ENCODE data around the gene MYO18A. TPM values are rescaled to one million over a fixed set of nuclear protein-coding genes. Genes with fewer than 3 reads are reported as not detected.

Gene MYO18A
- total RNA-seq, 1 experiment from 2014 or later = 89.9 TPM

DNA sequence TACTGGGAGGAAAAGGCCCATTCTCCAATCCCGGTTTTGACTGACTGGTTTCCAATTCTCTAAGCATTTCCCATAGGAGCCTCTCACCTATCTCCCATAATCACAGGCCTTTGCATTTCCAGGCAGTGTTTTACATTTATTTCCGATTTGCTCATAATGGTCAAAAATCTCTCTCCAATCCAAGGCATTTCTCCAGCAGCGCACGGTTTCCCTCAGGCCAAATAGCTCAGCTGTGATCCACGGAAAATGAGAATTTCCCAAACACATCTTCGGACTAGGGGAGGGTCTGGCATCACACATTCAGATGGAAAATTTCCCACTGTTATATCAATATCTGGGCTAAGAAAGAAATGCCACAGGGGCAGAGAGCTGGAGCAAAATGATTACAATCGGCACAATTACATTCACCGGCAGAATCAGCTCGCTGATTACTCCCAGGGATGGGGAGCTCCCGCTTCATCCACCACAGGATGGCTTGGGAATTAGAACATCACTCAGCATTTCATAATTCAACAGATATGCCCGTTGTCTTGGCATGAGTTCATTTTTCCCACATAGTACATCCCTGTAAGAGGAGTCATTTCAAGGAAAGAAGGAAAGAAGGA, 130.6 kb downstream of the MYO18A start:
- TF ChIP-seq, protein P1, sequence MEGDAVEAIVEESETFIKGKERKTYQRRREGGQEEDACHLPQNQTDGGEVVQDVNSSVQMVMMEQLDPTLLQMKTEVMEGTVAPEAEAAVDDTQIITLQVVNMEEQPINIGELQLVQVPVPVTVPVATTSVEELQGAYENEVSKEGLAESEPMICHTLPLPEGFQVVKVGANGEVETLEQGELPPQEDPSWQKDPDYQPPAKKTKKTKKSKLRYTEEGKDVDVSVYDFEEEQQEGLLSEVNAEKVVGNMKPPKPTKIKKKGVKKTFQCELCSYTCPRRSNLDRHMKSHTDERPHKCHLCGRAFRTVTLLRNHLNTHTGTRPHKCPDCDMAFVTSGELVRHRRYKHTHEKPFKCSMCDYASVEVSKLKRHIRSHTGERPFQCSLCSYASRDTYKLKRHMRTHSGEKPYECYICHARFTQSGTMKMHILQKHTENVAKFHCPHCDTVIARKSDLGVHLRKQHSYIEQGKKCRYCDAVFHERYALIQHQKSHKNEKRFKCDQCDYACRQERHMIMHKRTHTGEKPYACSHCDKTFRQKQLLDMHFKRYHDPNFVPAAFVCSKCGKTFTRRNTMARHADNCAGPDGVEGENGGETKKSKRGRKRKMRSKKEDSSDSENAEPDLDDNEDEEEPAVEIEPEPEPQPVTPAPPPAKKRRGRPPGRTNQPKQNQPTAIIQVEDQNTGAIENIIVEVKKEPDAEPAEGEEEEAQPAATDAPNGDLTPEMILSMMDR (IDR thresholded peaks at IDR 0.05; ENCODE audit: unreplicated experiment) = no peak
- Mint-ChIP-seq H3K4me3 (ENCODE audit: low read depth, unreplicated experiment) (no peak overlapping the region), H3K9me3 (ENCODE audit: low read depth, unreplicated experiment) (no peaks in the 10 kb centered on the region), H3K27ac (ENCODE audit: unreplicated experiment) (no peak overlapping the region), H3K36me3 (ENCODE audit: insufficient read depth, unreplicated experiment) (no peaks in the 10 kb centered on the region), H3K4me1 (ENCODE audit: low read depth, unreplicated experiment) (peaks cover 14% of the 10 kb centered on the region), H3K27me3 (ENCODE audit: unreplicated experiment) (peaks cover 57% of the 10 kb centered on the region)
- CTCF ChIA-PET = interaction anchor here (0.9 to 1.0 kb wide), 2 partner anchors 54 to 68 kb away, joined by 3 read pairs; no protein-coding TSS in a partner anchor
- BruUV-seq (replicated peaks) = no TSS peak
- no peak for DNase-seq
- intact Hi-C loops (cut with micrococcal nuclease; ENCODE audit: unreplicated experiment) = no loop called here

GRCh38 chr17:29048440-29049368, 131.5 kb downstream of the MYO18A start:
- H3K27ac Mint-ChIP-seq (ENCODE audit: unreplicated experiment) = no peak overlapping the region
- TF ChIP-seq, protein P1 (IDR thresholded peaks at IDR 0.05; ENCODE audit: unreplicated experiment) = no peak
- intact Hi-C loops (cut with micrococcal nuclease; ENCODE audit: unreplicated experiment) = no loop called here
- H3K27me3 Mint-ChIP-seq (ENCODE audit: unreplicated experiment) = peaks cover 57% of the 10 kb centered on the region
- BruUV-seq (replicated peaks) = no TSS peak
- no peaks in the 10 kb centered on the region for H3K36me3 Mint-ChIP-seq (ENCODE audit: insufficient read depth, unreplicated experiment)
- H3K4me3 Mint-ChIP-seq (ENCODE audit: low read depth, unreplicated experiment) = no peak overlapping the region
- peaks cover 15% of the 10 kb centered on the region for H3K4me1 Mint-ChIP-seq (ENCODE audit: low read depth, unreplicated experiment)
- CTCF ChIA-PET = interaction anchor here (0.6 to 1.0 kb wide), 4 partner anchors 10 to 178 kb away, joined by 3 to 4 read pairs (median 4); no protein-coding TSS in a partner anchor
- no peaks in the 10 kb centered on the region for H3K9me3 Mint-ChIP-seq (ENCODE audit: low read depth, unreplicated experiment)
- no peak for DNase-seq

DNA sequence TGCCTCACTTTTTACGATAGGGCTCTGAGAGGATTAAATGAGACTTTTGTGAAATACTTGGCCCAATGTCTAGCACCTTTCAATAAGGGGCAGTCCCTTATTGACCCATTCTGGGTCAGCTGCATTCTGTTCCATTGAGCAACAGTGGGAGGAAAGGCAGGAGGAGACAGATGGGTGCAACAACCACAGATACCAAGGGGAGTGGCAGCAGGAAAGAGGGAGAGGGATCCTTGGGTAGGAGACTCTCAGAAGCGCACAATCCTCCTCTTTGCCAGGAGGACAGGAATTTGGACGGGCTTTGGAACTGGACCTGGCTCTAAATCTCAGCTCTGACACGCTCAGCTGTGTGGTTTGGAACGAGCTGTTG, 133.7 kb downstream of the MYO18A start:
- peaks cover 3% of the 10 kb centered on the region for H3K36me3 Mint-ChIP-seq (ENCODE audit: insufficient read depth, unreplicated experiment)
- BruUV-seq (replicated peaks) = no TSS peak
- no peak overlapping the region for H3K27ac Mint-ChIP-seq (ENCODE audit: unreplicated experiment)
- H3K9me3 Mint-ChIP-seq (ENCODE audit: low read depth, unreplicated experiment) = no peaks in the 10 kb centered on the region
- CTCF ChIA-PET = interaction anchor here (1.0 kb wide), 1 partner anchor 12 kb away, joined by 3 read pairs; no protein-coding TSS in a partner anchor
- H3K4me1 Mint-ChIP-seq (ENCODE audit: low read depth, unreplicated experiment) = peaks cover 31% of the 10 kb centered on the region
- H3K27me3 Mint-ChIP-seq (ENCODE audit: unreplicated experiment) = peaks cover 45% of the 10 kb centered on the region
- no peak overlapping the region for H3K4me3 Mint-ChIP-seq (ENCODE audit: low read depth, unreplicated experiment)
- TF ChIP-seq, protein P1 (IDR thresholded peaks at IDR 0.05; ENCODE audit: unreplicated experiment) = no peak
- peak; percentile 9 for DNase-seq
- intact Hi-C loops (cut with micrococcal nuclease; ENCODE audit: unreplicated experiment) = no loop called here

DNA sequence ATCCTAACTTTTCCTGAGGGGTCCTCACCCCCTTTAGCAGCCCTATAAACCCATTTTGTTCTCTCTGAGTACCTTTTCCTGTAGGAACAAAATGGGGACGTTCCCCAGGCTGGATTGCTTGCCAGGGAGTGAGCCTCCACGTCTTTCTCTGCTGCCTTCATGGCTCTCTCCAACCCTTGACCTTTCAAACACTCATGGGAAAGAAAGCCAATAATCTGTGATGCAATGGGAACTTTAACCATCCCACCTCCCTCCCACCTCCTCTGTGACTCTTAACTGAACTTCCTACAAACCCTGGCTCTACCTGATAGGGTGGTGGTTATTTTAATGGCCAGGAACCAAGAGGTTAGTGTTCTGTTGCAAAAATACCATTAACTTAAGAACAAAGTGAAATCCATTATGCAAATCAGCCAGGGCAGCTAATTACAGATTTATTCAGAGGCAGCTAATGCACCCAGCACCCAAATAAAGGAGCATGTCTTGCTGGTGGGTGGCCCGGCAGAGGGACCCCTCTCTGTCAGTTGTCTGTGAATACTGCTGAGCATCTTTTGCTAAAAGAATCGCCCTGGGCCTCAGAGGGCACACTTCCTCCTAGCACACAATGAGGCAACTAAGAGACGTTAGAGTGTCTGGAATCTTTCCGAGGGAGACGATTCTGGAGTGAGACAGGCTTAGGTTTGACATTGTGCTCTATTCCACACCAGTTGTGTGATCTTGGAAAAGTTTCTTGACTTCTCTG, 134.3 kb downstream of the MYO18A start:
- no peak overlapping the region for H3K4me3 Mint-ChIP-seq (ENCODE audit: low read depth, unreplicated experiment)
- H3K27ac Mint-ChIP-seq (ENCODE audit: unreplicated experiment) = no peak overlapping the region
- BruUV-seq (replicated peaks) = no TSS peak
- intact Hi-C loops (cut with micrococcal nuclease; ENCODE audit: unreplicated experiment) = no loop called here
- H3K9me3 Mint-ChIP-seq (ENCODE audit: low read depth, unreplicated experiment) = no peaks in the 10 kb centered on the region
- H3K27me3 Mint-ChIP-seq (ENCODE audit: unreplicated experiment) = peaks cover 43% of the 10 kb centered on the region
- H3K4me1 Mint-ChIP-seq (ENCODE audit: low read depth, unreplicated experiment) = peaks cover 31% of the 10 kb centered on the region
- CTCF ChIA-PET = interaction anchor here (1.0 kb wide), 1 partner anchor 12 kb away, joined by 3 read pairs; no protein-coding TSS in a partner anchor
- H3K36me3 Mint-ChIP-seq (ENCODE audit: insufficient read depth, unreplicated experiment) = peaks cover 3% of the 10 kb centered on the region
- TF ChIP-seq, protein P1 (IDR thresholded peaks at IDR 0.05; ENCODE audit: unreplicated experiment) = no peak
- DNase-seq = peak; percentile 11

Data from Calu3 (cell line).